ENCODE data around the gene CHST12.
"Not testable (repeated sequence)": the region's sequence is repeated elsewhere in the genome, so short reads cannot be mapped to it uniquely, and the experiment has no call there.

The CHST12 gene

GRCh38 chr7:2379161-2379560 is 24.2 kb upstream of the CHST12 start:
- DNase-seq, result no peak

GRCh38 chr7:2379821-2380450 is 23.5 kb upstream of the CHST12 start:
- no peak for DNase-seq

- DNase-seq, result no peak
Observed at GRCh38 chr7:2380461-2380860, 22.9 kb upstream of the CHST12 start.

GRCh38 chr7:2381227-2381626 is 22.2 kb upstream of the CHST12 start:
- no peak for DNase-seq

GRCh38 chr7:2381881-2382509 is 21.4 kb upstream of the CHST12 start:
- no peak for DNase-seq

GRCh38 chr7:2383543-2384274 is 19.7 kb upstream of the CHST12 start:
- DNase-seq, result no peak

GRCh38 chr7:2384354-2385243 is 18.8 kb upstream of the CHST12 start:
- DNase-seq, result no peak

GRCh38 chr7:2386122-2386521 is 17.3 kb upstream of the CHST12 start:
- DNase-seq, result not testable (repeated sequence)

GRCh38 chr7:2386964-2387669 is 16.3 kb upstream of the CHST12 start:
- DNase-seq, result no peak

- no peak for DNase-seq
Observed at GRCh38 chr7:2387897-2388636, 15.3 kb upstream of the CHST12 start.

- DNase-seq, result no peak
Observed at GRCh38 chr7:2388637-2388954, 14.8 kb upstream of the CHST12 start.

GRCh38 chr7:2390020-2390816 is 13.2 kb upstream of the CHST12 start:
- DNase-seq, result not testable (repeated sequence)

- no peak for DNase-seq
Observed at GRCh38 chr7:2393706-2394105, 9.7 kb upstream of the CHST12 start.

GRCh38 chr7:2394566-2395082 is 8.8 kb upstream of the CHST12 start:
- no peak for DNase-seq

- no peak for DNase-seq
Observed at GRCh38 chr7:2398506-2398905, 4.9 kb upstream of the CHST12 start.

GRCh38 chr7:2399848-2400587 is 3.4 kb upstream of the CHST12 start:
- DNase-seq, result no peak

GRCh38 chr7:2402687-2403013 is 761 bp upstream of the CHST12 start:
- no peak for DNase-seq

GRCh38 chr7:2403718-2404648 is 572 bp downstream of the CHST12 start:
- DNase-seq, result peak; percentile 17

- no peak for DNase-seq
Observed at GRCh38 chr7:2404714-2405119, 1.3 kb downstream of the CHST12 start.
